ENCODE measurements around the gene DDX24.

DDX24 gene

GRCh38 chr14:94081386-94081820 lies 401 bp upstream of the DDX24 start:
- H2AFZ ChIP-seq (ENCODE audit: insufficient read depth, low read length, poor library complexity), result peak overlapping the region; percentile 77
- H3K36me3 ChIP-seq (ENCODE audit: control insufficient read depth in 1 of 2, insufficient read depth in 2 of 2, low read length in 2 of 2), result peaks cover 3 to 14% of the 10 kb centered on the region in 2 experiments
- peak overlapping the region; percentile 76 for H3K4me2 ChIP-seq (ENCODE audit: low read length)
- no peak overlapping the region for H3K27ac ChIP-seq (ENCODE audit: low read depth, low read length)
- peak in 1 of 2 donors; percentile 24 for DNase-seq
- no peak overlapping the region for H3K23ac ChIP-seq (ENCODE audit: low read length)
- no peak overlapping the region for H3K18ac ChIP-seq (ENCODE audit: low read length)
- no peaks in the 10 kb centered on the region for H3K9me3 ChIP-seq (ENCODE audit: insufficient read depth, low read depth, low read length)
- H3K14ac ChIP-seq (ENCODE audit: low read length), result peak overlapping the region; percentile 1
- H3K4me3 ChIP-seq (ENCODE audit: low read depth, low read length), result peak overlapping the region; percentile 77
- peaks cover 13% of the 10 kb centered on the region for H3K79me2 ChIP-seq (ENCODE audit: control insufficient read depth, insufficient read depth, low read length, poor library complexity)
- peak overlapping the region; percentile 7 for H4K12ac ChIP-seq (ENCODE audit: low read depth, low read length)
- H3K4me1 ChIP-seq (ENCODE audit: control insufficient read depth in 1 of 2, insufficient read depth in 2 of 2, low read length in 2 of 2), result peaks cover 0 to 7% of the 10 kb centered on the region in 2 experiments
- peak overlapping the region; percentile 13 for H4K8ac ChIP-seq (ENCODE audit: low read depth, low read length)
- peaks cover 4% of the 10 kb centered on the region for H3K79me1 ChIP-seq (ENCODE audit: low read length)
- H3K9ac ChIP-seq (ENCODE audit: low read length), result peak overlapping the region; percentile 84
- no CpG with 5 or more reads among the region's 19 CpGs for WGBS (ENCODE audit: extremely low coverage, insufficient coverage, insufficient read length)
- no peaks in the 10 kb centered on the region for H3K27me3 ChIP-seq (ENCODE audit: insufficient read depth, low read length)
- H2AK5ac ChIP-seq (ENCODE audit: low read length), result no peak overlapping the region
- no peak overlapping the region for H2BK120ac ChIP-seq (ENCODE audit: insufficient read depth, low read length, poor library complexity)
- H2BK5ac ChIP-seq (ENCODE audit: low read depth, low read length, poor library complexity), result no peak overlapping the region
- peak overlapping the region; percentile 1 for H3K4ac ChIP-seq (ENCODE audit: low read depth, low read length)
- no peak overlapping the region for H2BK12ac ChIP-seq (ENCODE audit: low read length)
- H4K91ac ChIP-seq (ENCODE audit: low read depth, low read length), result peak overlapping the region; percentile 37

DNA sequence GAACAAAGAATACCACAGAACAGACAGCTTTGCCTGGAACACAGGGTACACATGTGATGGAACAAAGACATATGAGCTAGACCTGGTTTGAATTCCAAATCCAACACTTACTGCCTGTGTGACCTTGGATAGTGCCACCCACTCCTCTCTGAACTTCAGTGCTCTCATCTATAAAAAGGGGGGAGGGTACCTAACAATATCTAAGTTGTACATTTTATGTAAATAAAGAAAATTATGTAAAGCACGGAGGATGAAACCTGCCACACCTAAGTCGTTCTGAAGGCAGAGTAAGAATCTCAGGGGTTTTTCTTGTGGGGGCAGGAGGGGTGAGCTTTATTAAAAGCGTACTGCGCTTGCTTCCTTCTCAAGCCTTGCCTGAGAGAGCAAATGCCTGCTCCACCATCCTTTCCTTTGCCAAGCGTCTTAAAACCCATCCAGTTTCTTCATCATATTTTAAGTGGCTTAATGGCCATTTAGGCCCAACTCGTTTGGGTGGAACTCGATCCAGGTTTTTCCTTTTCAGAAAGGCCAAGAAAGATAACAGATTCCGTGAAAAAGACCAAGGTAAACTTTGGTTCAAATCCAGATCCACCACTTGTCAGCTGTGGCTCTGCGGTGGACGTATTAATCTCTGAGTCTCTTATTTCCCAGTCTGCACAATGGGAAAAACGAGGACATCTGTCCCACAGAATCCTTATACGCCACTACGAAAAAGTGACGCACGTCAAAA lies 946 bp downstream of the DDX24 start:
- Histone ChIP-seq H3K36me3 (ENCODE audit: control insufficient read depth in 1 of 2, insufficient read depth in 2 of 2, low read length in 2 of 2) (peaks cover 3 to 14% of the 10 kb centered on the region in 2 experiments), H3K27ac (ENCODE audit: low read depth, low read length) (no peak overlapping the region), H2BK5ac (ENCODE audit: low read depth, low read length, poor library complexity) (no peak overlapping the region), H3K79me1 (ENCODE audit: low read length) (peaks cover 4% of the 10 kb centered on the region), H2BK120ac (ENCODE audit: insufficient read depth, low read length, poor library complexity) (no peak overlapping the region), H3K18ac (ENCODE audit: low read length) (no peak overlapping the region), H4K91ac (ENCODE audit: low read depth, low read length) (no peak overlapping the region), H3K4me3 (ENCODE audit: low read depth, low read length) (peak overlapping the region; percentile 93), H3K9ac (ENCODE audit: low read length) (peak overlapping the region; percentile 91), H2AK5ac (ENCODE audit: low read length) (no peak overlapping the region), H3K4me1 (ENCODE audit: control insufficient read depth in 1 of 2, insufficient read depth in 2 of 2, low read length in 2 of 2) (peaks cover 0 to 7% of the 10 kb centered on the region in 2 experiments), H3K9me3 (ENCODE audit: insufficient read depth, low read depth, low read length) (no peaks in the 10 kb centered on the region), H3K14ac (ENCODE audit: low read length) (no peak overlapping the region), H2AFZ (ENCODE audit: insufficient read depth, low read length, poor library complexity) (no peak overlapping the region), H3K79me2 (ENCODE audit: control insufficient read depth, insufficient read depth, low read length, poor library complexity) (peaks cover 13% of the 10 kb centered on the region), H4K12ac (ENCODE audit: low read depth, low read length) (no peak overlapping the region), H4K8ac (ENCODE audit: low read depth, low read length) (peak overlapping the region; percentile 70), H3K23ac (ENCODE audit: low read length) (no peak overlapping the region), H3K4me2 (ENCODE audit: low read length) (peak overlapping the region; percentile 89), H3K27me3 (ENCODE audit: insufficient read depth, low read length) (no peaks in the 10 kb centered on the region), H3K4ac (ENCODE audit: low read depth, low read length) (peak overlapping the region; percentile 56), H2BK12ac (ENCODE audit: low read length) (no peak overlapping the region)
- WGBS (ENCODE audit: extremely low coverage, insufficient coverage, insufficient read length), result no CpG with 5 or more reads among the region's 15 CpGs
- DNase-seq, result no peak

GRCh38 chr14:94077823-94078222 lies 3.2 kb downstream of the DDX24 start:
- H2BK12ac ChIP-seq (ENCODE audit: low read length), result no peak overlapping the region
- H3K4ac ChIP-seq (ENCODE audit: low read depth, low read length), result no peak overlapping the region
- no peak overlapping the region for H2BK5ac ChIP-seq (ENCODE audit: low read depth, low read length, poor library complexity)
- H3K23ac ChIP-seq (ENCODE audit: low read length), result no peak overlapping the region
- H3K4me2 ChIP-seq (ENCODE audit: low read length), result no peak overlapping the region
- no peak overlapping the region for H2BK120ac ChIP-seq (ENCODE audit: insufficient read depth, low read length, poor library complexity)
- H3K9me3 ChIP-seq (ENCODE audit: insufficient read depth, low read depth, low read length), result no peaks in the 10 kb centered on the region
- H3K14ac ChIP-seq (ENCODE audit: low read length), result no peak overlapping the region
- no peak overlapping the region for H3K4me3 ChIP-seq (ENCODE audit: low read depth, low read length)
- H3K27ac ChIP-seq (ENCODE audit: low read depth, low read length), result no peak overlapping the region
- H4K12ac ChIP-seq (ENCODE audit: low read depth, low read length), result no peak overlapping the region
- no peak overlapping the region for H2AFZ ChIP-seq (ENCODE audit: insufficient read depth, low read length, poor library complexity)
- H3K18ac ChIP-seq (ENCODE audit: low read length), result no peak overlapping the region
- H3K27me3 ChIP-seq (ENCODE audit: insufficient read depth, low read length), result no peaks in the 10 kb centered on the region
- WGBS (ENCODE audit: extremely low coverage, insufficient coverage, insufficient read length), result no CpG with 5 or more reads among the region's 5 CpGs
- DNase-seq, result no peak
- H3K79me1 ChIP-seq (ENCODE audit: low read length), result peaks cover 4% of the 10 kb centered on the region
- H3K9ac ChIP-seq (ENCODE audit: low read length), result no peak overlapping the region
- peaks cover 13% of the 10 kb centered on the region for H3K79me2 ChIP-seq (ENCODE audit: control insufficient read depth, insufficient read depth, low read length, poor library complexity)
- H4K91ac ChIP-seq (ENCODE audit: low read depth, low read length), result no peak overlapping the region
- no peak overlapping the region for H4K8ac ChIP-seq (ENCODE audit: low read depth, low read length)
- H2AK5ac ChIP-seq (ENCODE audit: low read length), result no peak overlapping the region
- H3K4me1 ChIP-seq (ENCODE audit: control insufficient read depth in 1 of 2, insufficient read depth in 2 of 2, low read length in 2 of 2), result peaks cover 0 to 7% of the 10 kb centered on the region in 2 experiments
- peaks cover 3 to 14% of the 10 kb centered on the region in 2 experiments for H3K36me3 ChIP-seq (ENCODE audit: control insufficient read depth in 1 of 2, insufficient read depth in 2 of 2, low read length in 2 of 2)

- Histone ChIP-seq H3K14ac (ENCODE audit: low read length) (no peak overlapping the region), H3K4me1 (ENCODE audit: control insufficient read depth in 1 of 2, insufficient read depth in 2 of 2, low read length in 2 of 2) (peaks cover 0 to 7% of the 10 kb centered on the region in 2 experiments), H3K36me3 (ENCODE audit: control insufficient read depth in 1 of 2, insufficient read depth in 2 of 2, low read length in 2 of 2) (peaks cover 3 to 14% of the 10 kb centered on the region in 2 experiments), H2AK5ac (ENCODE audit: low read length) (no peak overlapping the region), H3K9me3 (ENCODE audit: insufficient read depth, low read depth, low read length) (no peaks in the 10 kb centered on the region), H2BK12ac (ENCODE audit: low read length) (no peak overlapping the region), H3K4me3 (ENCODE audit: low read depth, low read length) (no peak overlapping the region), H3K9ac (ENCODE audit: low read length) (no peak overlapping the region), H2AFZ (ENCODE audit: insufficient read depth, low read length, poor library complexity) (no peak overlapping the region), H2BK5ac (ENCODE audit: low read depth, low read length, poor library complexity) (no peak overlapping the region), H3K79me1 (ENCODE audit: low read length) (peaks cover 4% of the 10 kb centered on the region), H3K27ac (ENCODE audit: low read depth, low read length) (no peak overlapping the region), H3K79me2 (ENCODE audit: control insufficient read depth, insufficient read depth, low read length, poor library complexity) (peaks cover 15% of the 10 kb centered on the region), H3K4ac (ENCODE audit: low read depth, low read length) (peak overlapping the region; percentile 72), H4K12ac (ENCODE audit: low read depth, low read length) (no peak overlapping the region), H3K27me3 (ENCODE audit: insufficient read depth, low read length) (no peaks in the 10 kb centered on the region), H3K18ac (ENCODE audit: low read length) (no peak overlapping the region), H3K4me2 (ENCODE audit: low read length) (no peak overlapping the region), H4K91ac (ENCODE audit: low read depth, low read length) (no peak overlapping the region), H4K8ac (ENCODE audit: low read depth, low read length) (no peak overlapping the region), H3K23ac (ENCODE audit: low read length) (no peak overlapping the region), H2BK120ac (ENCODE audit: insufficient read depth, low read length, poor library complexity) (no peak overlapping the region)
- DNase-seq, result peak in 1 of 2 donors; percentile 10
- no CpG with 5 or more reads among the region's 7 CpGs for WGBS (ENCODE audit: extremely low coverage, insufficient coverage, insufficient read length)
Measured at GRCh38 chr14:94077111-94077821, 3.7 kb downstream of the DDX24 start.
